ENCODE data around the gene ZNF474. TPM values are rescaled to one million over a fixed set of nuclear protein-coding genes. Genes with fewer than 3 reads are reported as not detected.

The ZNF474 gene
- under 1 TPM in 1 of 2 donors, not detected in 1; 0.20 TPM for total RNA-seq

DNA sequence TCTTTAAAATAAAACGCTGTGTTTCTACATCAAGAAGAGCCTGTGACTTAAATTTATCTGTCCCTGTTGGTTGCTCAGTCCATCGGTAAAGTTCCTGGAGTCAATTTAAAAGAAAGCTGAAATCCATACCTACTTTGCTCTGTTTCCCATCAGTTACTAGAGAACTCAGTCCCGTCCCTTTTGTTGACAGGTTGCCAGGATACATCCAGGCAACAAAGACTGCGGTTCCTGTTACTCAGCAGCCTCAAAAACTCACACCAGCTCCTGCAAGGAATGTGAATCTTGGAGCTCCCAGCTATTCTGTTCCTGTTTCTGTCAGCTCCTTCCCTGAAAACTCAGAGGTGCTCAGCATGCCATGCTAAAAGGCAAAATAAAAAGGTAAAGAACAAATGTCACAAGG is at the start of gene ZNF474:
TSS of gene ZNF474 (plus strand) at position 241 of the 400 bp plus-strand sequence. CDS start 22,445 bp downstream, outside the sequence.
- no peak within 1 kb of the TSS for H3K9ac ChIP-seq (ENCODE audit: low read depth in 2 of 2, low read length in 2 of 2)
- no peaks in the 10 kb centered on the region for H3K4me1 ChIP-seq
- H3K36me3 ChIP-seq, result no peaks in the 10 kb centered on the region
- H3K9me3 ChIP-seq, result no peaks in the 10 kb centered on the region
- intact Hi-C loops (cut with DNase I), result no loop called here
- no peak within 1 kb of the TSS for H3K4me3 ChIP-seq
- no peaks in the 10 kb centered on the region for H3K27me3 ChIP-seq
- TF ChIP-seq, protein P1, sequence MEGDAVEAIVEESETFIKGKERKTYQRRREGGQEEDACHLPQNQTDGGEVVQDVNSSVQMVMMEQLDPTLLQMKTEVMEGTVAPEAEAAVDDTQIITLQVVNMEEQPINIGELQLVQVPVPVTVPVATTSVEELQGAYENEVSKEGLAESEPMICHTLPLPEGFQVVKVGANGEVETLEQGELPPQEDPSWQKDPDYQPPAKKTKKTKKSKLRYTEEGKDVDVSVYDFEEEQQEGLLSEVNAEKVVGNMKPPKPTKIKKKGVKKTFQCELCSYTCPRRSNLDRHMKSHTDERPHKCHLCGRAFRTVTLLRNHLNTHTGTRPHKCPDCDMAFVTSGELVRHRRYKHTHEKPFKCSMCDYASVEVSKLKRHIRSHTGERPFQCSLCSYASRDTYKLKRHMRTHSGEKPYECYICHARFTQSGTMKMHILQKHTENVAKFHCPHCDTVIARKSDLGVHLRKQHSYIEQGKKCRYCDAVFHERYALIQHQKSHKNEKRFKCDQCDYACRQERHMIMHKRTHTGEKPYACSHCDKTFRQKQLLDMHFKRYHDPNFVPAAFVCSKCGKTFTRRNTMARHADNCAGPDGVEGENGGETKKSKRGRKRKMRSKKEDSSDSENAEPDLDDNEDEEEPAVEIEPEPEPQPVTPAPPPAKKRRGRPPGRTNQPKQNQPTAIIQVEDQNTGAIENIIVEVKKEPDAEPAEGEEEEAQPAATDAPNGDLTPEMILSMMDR (IDR thresholded peaks at IDR 0.05), result no peak
- no peak within 1 kb of the TSS for H3K27ac ChIP-seq
- DNase-seq, result no peak

DNA sequence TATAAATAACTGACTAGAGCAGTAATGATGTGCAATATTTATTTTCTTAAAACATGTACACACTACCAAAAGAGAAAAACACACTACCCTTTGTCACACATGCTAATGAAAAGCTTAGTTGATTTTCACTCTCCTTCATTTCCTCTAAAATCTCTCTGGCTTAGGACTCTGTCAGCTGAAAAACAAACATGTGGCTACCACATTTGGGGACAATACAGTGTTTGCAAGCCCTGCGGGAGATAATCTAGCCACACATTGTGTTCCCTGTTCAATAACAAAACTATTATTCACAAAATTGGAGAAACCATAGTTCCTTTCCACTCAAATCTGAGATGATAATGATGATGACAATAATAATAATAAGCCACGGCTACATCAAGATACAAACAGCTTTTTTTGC is 47.8 kb upstream of the ZNF474 start:
- Histone ChIP-seq H3K27ac (no peak overlapping the region), H3K4me1 (no peaks in the 10 kb centered on the region), H3K27me3 (no peaks in the 10 kb centered on the region), H3K36me3 (no peaks in the 10 kb centered on the region), H3K9ac (ENCODE audit: low read depth in 2 of 2, low read length in 2 of 2) (no peak overlapping the region), H3K9me3 (no peaks in the 10 kb centered on the region), H3K4me3 (no peak overlapping the region)
- intact Hi-C loops (cut with DNase I), result no loop called here
- TF ChIP-seq, protein P1 (IDR thresholded peaks at IDR 0.05), result no peak
- no peak for DNase-seq

DNA sequence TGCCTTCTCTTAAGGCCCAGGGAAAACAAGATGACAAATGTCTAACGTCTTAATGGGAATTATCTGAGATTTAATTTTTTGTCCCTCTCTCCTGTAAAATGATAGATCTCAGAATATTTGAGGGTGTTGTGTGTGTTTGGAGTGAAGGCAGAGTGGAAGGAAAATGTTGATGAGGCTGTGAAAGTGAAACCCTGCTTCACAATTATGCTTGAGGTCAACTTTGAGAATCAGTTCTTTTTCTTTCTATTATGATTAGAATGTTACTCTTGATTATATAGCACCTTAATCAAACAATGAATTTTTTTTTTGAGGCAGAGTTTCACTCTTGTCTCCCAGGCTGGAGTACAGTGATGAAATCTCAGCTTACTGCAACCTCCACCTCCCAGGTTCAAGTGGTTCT is 45.8 kb upstream of the ZNF474 start:
- H3K27me3 ChIP-seq, result no peaks in the 10 kb centered on the region
- intact Hi-C loops (cut with DNase I), result no loop called here
- DNase-seq, result no peak
- TF ChIP-seq, protein P1 (IDR thresholded peaks at IDR 0.05), result no peak
- H3K9ac ChIP-seq (ENCODE audit: low read depth in 2 of 2, low read length in 2 of 2), result no peak overlapping the region
- no peak overlapping the region for H3K27ac ChIP-seq
- no peaks in the 10 kb centered on the region for H3K4me1 ChIP-seq
- no peak overlapping the region for H3K4me3 ChIP-seq
- H3K36me3 ChIP-seq, result no peaks in the 10 kb centered on the region
- H3K9me3 ChIP-seq, result no peaks in the 10 kb centered on the region

DNA sequence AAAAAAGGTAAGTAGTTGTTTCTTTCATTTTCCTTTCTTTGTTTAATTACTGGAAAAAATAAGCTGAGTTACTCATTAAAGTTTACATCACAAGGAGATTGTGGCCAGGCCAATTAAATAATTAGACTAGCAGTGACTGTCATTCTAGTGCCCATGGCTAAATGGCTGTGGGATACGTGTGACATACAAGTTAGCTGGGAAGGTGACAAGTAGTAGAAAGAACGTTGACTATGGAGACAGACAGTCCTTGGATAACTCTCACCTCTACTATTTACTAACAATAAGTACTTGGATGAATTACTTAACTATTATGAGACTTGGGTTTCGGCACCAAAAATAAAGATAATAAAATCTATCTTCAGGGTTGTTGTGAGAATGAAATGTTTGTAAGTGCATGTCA is 44.3 kb upstream of the ZNF474 start:
- Histone ChIP-seq H3K4me1 (no peaks in the 10 kb centered on the region), H3K27ac (no peak overlapping the region), H3K27me3 (no peaks in the 10 kb centered on the region), H3K9ac (ENCODE audit: low read depth in 2 of 2, low read length in 2 of 2) (no peak overlapping the region), H3K4me3 (no peak overlapping the region), H3K36me3 (no peaks in the 10 kb centered on the region), H3K9me3 (no peaks in the 10 kb centered on the region)
- TF ChIP-seq, protein P1 (IDR thresholded peaks at IDR 0.05), result no peak
- no peak for DNase-seq
- intact Hi-C loops (cut with DNase I), result no loop called here

DNA sequence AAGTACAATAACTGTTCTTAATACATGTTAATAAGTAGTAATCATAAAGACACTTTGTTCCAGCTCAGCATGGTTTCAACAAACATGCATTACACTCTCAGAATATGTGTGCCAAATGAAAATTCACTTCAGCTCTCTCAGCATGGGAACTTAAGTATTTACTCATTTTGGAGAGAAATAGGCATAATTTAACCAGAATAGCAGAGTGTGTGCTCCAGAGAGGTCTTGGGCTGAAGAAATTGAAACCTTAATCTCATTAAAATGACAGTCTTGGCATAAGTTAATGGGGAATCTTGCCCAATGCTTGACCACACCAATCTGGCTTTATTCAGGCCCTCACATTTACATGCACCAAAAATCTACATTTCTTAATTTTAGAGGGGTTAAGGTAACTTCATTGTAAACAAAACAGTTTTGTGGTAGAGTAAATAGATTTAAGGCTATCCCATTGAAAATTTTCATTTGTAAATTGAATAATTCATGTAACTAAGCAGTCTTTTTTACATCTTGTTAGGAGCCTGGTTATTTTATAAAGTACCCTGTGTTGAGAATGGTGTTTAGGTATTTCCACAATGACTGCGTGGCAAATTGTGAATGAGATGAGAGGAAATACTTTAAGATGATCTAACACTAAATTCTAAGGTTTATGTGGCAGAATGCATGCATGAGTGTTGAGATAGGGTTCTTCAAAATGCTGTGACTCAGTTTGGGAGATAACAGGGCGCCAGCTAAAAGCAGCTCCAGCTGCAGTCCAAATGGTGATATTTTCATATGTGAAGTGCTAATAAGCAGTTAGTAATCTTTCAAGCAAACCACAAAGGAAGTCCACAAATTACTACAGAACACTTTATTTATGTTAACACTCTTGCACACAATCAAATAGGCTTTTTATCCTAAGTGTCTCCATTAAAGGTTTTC is 40.0 kb upstream of the ZNF474 start:
- no peaks in the 10 kb centered on the region for H3K27me3 ChIP-seq
- intact Hi-C loops (cut with DNase I), result loop anchor here (10.0 kb wide), 2 partner anchors 65 to 405 kb away; no protein-coding TSS in a partner anchor
- TF ChIP-seq, protein P1 (IDR thresholded peaks at IDR 0.05), result no peak
- no peaks in the 10 kb centered on the region for H3K9me3 ChIP-seq
- no peak overlapping the region for H3K4me3 ChIP-seq
- no peaks in the 10 kb centered on the region for H3K4me1 ChIP-seq
- no peak for DNase-seq
- H3K27ac ChIP-seq, result no peak overlapping the region
- no peak overlapping the region for H3K9ac ChIP-seq (ENCODE audit: low read depth in 2 of 2, low read length in 2 of 2)
- H3K36me3 ChIP-seq, result no peaks in the 10 kb centered on the region

All from colonic mucosa (tissue), 4 donors.